ENCODE results near the gene C4orf33.
"Not testable (repeated sequence)": the region's sequence is repeated elsewhere in the genome, so short reads cannot be mapped to it uniquely, and the experiment has no call there.

Gene C4orf33, protein sequence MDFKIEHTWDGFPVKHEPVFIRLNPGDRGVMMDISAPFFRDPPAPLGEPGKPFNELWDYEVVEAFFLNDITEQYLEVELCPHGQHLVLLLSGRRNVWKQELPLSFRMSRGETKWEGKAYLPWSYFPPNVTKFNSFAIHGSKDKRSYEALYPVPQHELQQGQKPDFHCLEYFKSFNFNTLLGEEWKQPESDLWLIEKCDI

DNA sequence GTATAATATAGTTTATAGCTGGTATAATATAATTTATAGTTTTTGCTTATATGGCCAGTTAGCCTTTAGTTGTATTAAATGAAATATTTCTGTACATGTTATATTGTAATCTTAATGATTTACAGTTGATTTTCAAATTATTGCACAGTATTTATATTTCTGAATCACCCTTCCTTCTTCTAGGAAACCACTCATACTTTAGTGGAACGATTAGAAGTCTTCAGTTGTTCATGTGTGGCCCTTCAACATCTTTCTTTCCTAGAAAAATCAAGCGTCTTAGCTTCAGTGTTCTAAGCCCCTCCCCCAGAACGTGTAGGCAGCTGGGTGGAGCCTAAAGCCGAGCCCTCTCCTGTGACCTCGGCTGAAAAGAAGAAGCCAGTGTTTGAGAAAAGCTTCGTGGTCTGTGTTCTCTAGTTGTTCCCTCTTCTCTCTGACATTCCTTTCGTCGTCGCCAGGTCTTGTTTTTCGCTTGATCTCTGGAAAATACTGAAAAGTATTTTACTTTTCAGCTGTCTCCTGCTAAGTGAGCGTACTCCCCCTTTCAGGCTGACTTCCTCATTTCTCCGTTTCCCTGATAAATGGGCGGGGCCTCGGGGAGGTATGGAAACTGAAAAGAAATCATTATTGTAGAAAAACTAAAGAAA lies at the start of gene C4orf33:
Gene C4orf33 (plus strand): TSS at position 342 of the 644 bp plus-strand sequence. CDS start 6,459 bp downstream, outside the sequence.
- Histone ChIP-seq H3K27ac (ENCODE audit: low read length) (peak within 1 kb of the TSS; percentile 66), H3K4me3 (ENCODE audit: low read length in 2 of 2) (peak within 1 kb of the TSS; percentile 83 to 85), H3K4me1 (ENCODE audit: control insufficient read depth, insufficient read depth, low read length) (no peaks in the 10 kb centered on the region), H3K9ac (ENCODE audit: low read length in 2 of 2) (peak within 1 kb of the TSS; percentile 71 to 85), H3K36me3 (ENCODE audit: control insufficient read depth in 2 of 2, insufficient read depth in 2 of 2, low read length in 2 of 2) (no peaks in the 10 kb centered on the region), H3K9me3 (ENCODE audit: control insufficient read depth in 2 of 2, low read length in 2 of 2) (no peaks in the 10 kb centered on the region), H3K27me3 (ENCODE audit: control insufficient read depth in 1 of 2, insufficient read depth in 2 of 2, low read length in 2 of 2) (no peaks in the 10 kb centered on the region)

DNA sequence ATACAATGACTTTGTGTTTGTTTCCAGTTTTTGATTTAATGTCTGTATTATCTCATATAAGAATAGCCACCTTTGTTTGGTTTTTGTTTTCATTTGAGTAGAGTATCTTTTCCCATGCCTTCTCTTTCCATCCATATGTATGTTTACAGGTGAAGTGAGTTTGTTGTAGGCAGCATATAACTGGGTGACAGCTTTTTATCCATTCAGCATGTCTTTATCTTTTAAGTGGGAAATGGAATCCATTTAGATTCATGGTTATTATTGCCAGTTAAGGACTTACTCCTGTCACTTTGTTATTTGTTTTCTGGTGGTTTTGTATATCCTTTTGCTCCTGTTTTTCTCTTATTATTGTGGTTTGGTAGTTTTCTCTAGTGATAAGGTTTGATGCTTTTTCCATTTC lies 36.9 kb upstream of the C4orf33 start:
- H3K27ac ChIP-seq (ENCODE audit: low read length): no peak overlapping the region
- H3K36me3 ChIP-seq (ENCODE audit: control insufficient read depth in 2 of 2, insufficient read depth in 2 of 2, low read length in 2 of 2): no peaks in the 10 kb centered on the region
- peaks cover 6 to 48% of the 10 kb centered on the region in 2 donors for H3K9me3 ChIP-seq (ENCODE audit: control insufficient read depth in 2 of 2, low read length in 2 of 2)
- H3K27me3 ChIP-seq (ENCODE audit: control insufficient read depth in 1 of 2, insufficient read depth in 2 of 2, low read length in 2 of 2): no peaks in the 10 kb centered on the region
- no peak overlapping the region for H3K9ac ChIP-seq (ENCODE audit: low read length in 2 of 2)
- no peak overlapping the region for H3K4me3 ChIP-seq (ENCODE audit: low read length in 2 of 2)
- H3K4me1 ChIP-seq (ENCODE audit: control insufficient read depth, insufficient read depth, low read length): no peaks in the 10 kb centered on the region

DNA sequence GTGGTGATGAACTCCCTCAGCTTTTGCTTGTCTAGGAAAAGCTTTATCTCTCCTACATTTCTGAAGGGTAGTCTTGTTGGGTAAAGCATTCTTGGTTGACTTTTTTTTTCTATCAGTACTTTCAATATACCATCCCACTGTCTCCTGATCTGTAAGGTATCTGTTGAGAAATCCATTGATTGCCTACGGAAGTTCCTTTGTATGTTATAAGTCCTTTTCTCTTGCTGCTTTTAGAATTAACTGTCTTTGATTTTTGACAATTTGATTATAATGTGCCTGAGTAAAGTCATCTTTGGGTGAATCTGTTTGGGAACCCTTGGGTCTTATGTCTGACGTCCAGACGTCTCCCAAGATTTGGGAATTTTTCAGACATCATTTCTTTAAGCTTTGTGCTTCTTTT lies 33.4 kb upstream of the C4orf33 start:
- Histone ChIP-seq H3K4me3 (ENCODE audit: low read length in 2 of 2) (no peak overlapping the region), H3K36me3 (ENCODE audit: control insufficient read depth in 2 of 2, insufficient read depth in 2 of 2, low read length in 2 of 2) (no peaks in the 10 kb centered on the region), H3K9ac (ENCODE audit: low read length in 2 of 2) (no peak overlapping the region), H3K27ac (ENCODE audit: low read length) (no peak overlapping the region), H3K27me3 (ENCODE audit: control insufficient read depth in 1 of 2, insufficient read depth in 2 of 2, low read length in 2 of 2) (no peaks in the 10 kb centered on the region), H3K4me1 (ENCODE audit: control insufficient read depth, insufficient read depth, low read length) (no peaks in the 10 kb centered on the region), H3K9me3 (ENCODE audit: control insufficient read depth in 2 of 2, low read length in 2 of 2) (peaks cover 6 to 27% of the 10 kb centered on the region in 2 donors)

DNA sequence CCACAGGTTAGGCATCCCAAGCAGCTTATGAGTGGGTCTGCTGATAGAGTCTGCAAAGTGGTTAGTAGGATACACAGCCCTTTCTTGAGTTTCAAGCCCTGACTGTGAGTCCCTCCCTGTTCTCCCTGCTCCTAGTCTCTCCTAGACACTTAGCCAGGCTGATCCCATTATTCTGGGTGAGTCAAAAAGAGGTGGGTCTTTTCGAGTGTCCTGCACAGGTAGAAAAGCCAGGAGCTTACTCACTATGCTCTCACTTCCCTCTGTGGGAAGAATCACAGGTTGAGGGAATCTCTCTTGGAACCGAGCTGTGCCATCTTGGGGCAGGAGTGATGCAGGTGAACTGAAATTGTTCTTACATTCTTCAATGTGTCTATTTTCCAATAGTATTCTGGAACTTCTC lies 32.3 kb upstream of the C4orf33 start:
- Histone ChIP-seq H3K9ac (ENCODE audit: low read length in 2 of 2) (no peak overlapping the region), H3K4me1 (ENCODE audit: control insufficient read depth, insufficient read depth, low read length) (no peaks in the 10 kb centered on the region), H3K4me3 (ENCODE audit: low read length in 2 of 2) (no peak overlapping the region), H3K9me3 (ENCODE audit: control insufficient read depth in 2 of 2, low read length in 2 of 2) (peaks cover 6 to 23% of the 10 kb centered on the region in 2 donors), H3K27ac (ENCODE audit: low read length) (no peak overlapping the region), H3K36me3 (ENCODE audit: control insufficient read depth in 2 of 2, insufficient read depth in 2 of 2, low read length in 2 of 2) (no peaks in the 10 kb centered on the region), H3K27me3 (ENCODE audit: control insufficient read depth in 1 of 2, insufficient read depth in 2 of 2, low read length in 2 of 2) (no peaks in the 10 kb centered on the region)

DNA sequence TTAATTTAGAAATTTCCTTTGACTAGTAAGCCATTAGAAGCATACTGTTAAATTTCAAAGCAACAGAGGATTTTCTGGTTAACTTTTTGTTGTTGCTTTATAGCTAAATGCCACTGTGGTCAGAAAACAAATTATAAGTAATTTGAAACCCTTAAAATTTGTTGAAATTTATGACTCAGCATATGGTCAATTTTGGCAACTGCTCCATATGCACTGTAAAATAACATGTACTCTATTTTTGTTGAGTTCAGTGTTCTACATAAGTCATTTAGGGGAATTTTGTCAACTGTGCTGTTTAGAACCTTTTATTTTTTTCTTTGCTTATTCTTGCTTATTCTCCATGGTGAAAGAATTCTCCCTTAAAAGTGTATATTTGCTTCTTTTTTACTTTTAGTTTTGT lies 31.2 kb upstream of the C4orf33 start:
- H3K27ac ChIP-seq (ENCODE audit: low read length): no peak overlapping the region
- H3K9ac ChIP-seq (ENCODE audit: low read length in 2 of 2): no peak overlapping the region
- H3K27me3 ChIP-seq (ENCODE audit: control insufficient read depth in 1 of 2, insufficient read depth in 2 of 2, low read length in 2 of 2): no peaks in the 10 kb centered on the region
- H3K36me3 ChIP-seq (ENCODE audit: control insufficient read depth in 2 of 2, insufficient read depth in 2 of 2, low read length in 2 of 2): no peaks in the 10 kb centered on the region
- H3K4me3 ChIP-seq (ENCODE audit: low read length in 2 of 2): no peak overlapping the region
- H3K9me3 ChIP-seq (ENCODE audit: control insufficient read depth in 2 of 2, low read length in 2 of 2): peaks cover 6 to 23% of the 10 kb centered on the region in 2 donors
- H3K4me1 ChIP-seq (ENCODE audit: control insufficient read depth, insufficient read depth, low read length): no peaks in the 10 kb centered on the region

DNA sequence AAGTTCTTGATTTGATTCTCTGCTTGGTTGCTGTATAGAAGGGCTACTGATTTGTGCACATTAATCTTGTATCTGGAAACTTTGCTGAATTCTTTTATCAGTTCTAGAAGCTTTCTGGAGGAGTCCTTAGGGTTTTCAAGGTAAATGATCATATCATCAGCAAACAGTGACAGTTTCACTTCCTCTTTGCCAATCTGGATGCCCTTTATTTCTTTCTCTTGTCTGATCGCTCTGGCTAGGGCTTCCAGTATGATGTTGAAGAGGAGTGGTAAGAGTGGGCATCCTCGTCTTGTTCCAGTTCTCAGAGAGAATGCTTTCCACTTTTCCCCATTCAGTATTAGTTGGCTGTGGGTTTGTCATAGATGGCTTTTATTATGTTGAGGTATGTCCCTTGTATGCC lies 26.4 kb upstream of the C4orf33 start:
- not testable (repeated sequence) for H3K36me3 ChIP-seq (ENCODE audit: control insufficient read depth in 2 of 2, insufficient read depth in 2 of 2, low read length in 2 of 2); H3K27ac ChIP-seq (ENCODE audit: low read length); H3K9ac ChIP-seq (ENCODE audit: low read length in 2 of 2); H3K27me3 ChIP-seq (ENCODE audit: control insufficient read depth in 1 of 2, insufficient read depth in 2 of 2, low read length in 2 of 2); H3K4me1 ChIP-seq (ENCODE audit: control insufficient read depth, insufficient read depth, low read length); H3K4me3 ChIP-seq (ENCODE audit: low read length in 2 of 2); H3K9me3 ChIP-seq (ENCODE audit: control insufficient read depth in 2 of 2, low read length in 2 of 2)

DNA sequence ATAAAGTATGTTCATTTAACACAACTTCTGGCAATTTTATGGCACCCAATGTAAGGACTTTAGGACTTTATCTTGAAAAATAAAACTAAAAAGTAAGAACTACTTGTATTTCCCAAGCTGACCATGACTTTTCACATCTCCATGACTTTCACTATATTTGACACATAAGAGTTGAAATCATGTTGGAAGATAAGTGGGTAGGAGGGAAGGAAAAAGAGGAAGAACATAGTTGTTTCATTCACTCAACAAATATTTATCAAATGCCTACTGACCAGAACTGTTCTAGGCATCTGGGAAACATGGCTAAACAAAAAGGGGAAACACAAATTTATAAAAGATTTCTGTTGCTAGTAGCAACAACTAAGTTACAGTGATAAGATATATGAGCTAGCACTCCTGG lies 18.6 kb upstream of the C4orf33 start:
- Histone ChIP-seq H3K36me3 (ENCODE audit: control insufficient read depth in 2 of 2, insufficient read depth in 2 of 2, low read length in 2 of 2) (peaks cover 4 to 8% of the 10 kb centered on the region in 2 donors), H3K27me3 (ENCODE audit: control insufficient read depth in 1 of 2, insufficient read depth in 2 of 2, low read length in 2 of 2) (no peaks in the 10 kb centered on the region), H3K27ac (ENCODE audit: low read length) (no peak overlapping the region), H3K4me1 (ENCODE audit: control insufficient read depth, insufficient read depth, low read length) (no peaks in the 10 kb centered on the region), H3K9me3 (ENCODE audit: control insufficient read depth in 2 of 2, low read length in 2 of 2) (no peaks in the 10 kb centered on the region), H3K4me3 (ENCODE audit: low read length in 2 of 2) (no peak overlapping the region), H3K9ac (ENCODE audit: low read length in 2 of 2) (no peak overlapping the region)

DNA sequence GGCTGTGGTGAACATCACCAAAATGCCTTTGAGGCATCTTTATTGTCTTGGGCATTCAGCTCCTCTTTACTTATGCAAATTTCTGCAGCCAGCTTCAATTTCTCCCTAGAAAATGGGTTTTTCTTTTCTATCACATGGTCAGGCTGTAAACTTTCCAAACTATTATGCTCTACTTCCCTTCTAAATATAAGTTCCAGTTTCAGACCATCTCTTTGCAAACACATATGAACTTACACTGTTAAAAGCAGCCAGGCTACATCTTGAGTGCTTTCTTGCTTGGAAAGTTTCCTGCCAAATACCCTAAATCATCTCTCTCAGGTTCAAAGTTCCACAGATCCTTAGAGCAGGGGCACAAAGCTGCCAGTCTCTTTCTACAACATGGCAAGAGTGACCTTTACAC lies 15.8 kb upstream of the C4orf33 start:
- Histone ChIP-seq H3K27me3 (ENCODE audit: control insufficient read depth in 1 of 2, insufficient read depth in 2 of 2, low read length in 2 of 2) (no peaks in the 10 kb centered on the region), H3K36me3 (ENCODE audit: control insufficient read depth in 2 of 2, insufficient read depth in 2 of 2, low read length in 2 of 2) (peaks cover 4 to 8% of the 10 kb centered on the region in 2 donors), H3K9ac (ENCODE audit: low read length in 2 of 2) (no peak overlapping the region), H3K27ac (ENCODE audit: low read length) (no peak overlapping the region), H3K9me3 (ENCODE audit: control insufficient read depth in 2 of 2, low read length in 2 of 2) (no peaks in the 10 kb centered on the region), H3K4me3 (ENCODE audit: low read length in 2 of 2) (no peak overlapping the region), H3K4me1 (ENCODE audit: control insufficient read depth, insufficient read depth, low read length) (no peaks in the 10 kb centered on the region)

DNA sequence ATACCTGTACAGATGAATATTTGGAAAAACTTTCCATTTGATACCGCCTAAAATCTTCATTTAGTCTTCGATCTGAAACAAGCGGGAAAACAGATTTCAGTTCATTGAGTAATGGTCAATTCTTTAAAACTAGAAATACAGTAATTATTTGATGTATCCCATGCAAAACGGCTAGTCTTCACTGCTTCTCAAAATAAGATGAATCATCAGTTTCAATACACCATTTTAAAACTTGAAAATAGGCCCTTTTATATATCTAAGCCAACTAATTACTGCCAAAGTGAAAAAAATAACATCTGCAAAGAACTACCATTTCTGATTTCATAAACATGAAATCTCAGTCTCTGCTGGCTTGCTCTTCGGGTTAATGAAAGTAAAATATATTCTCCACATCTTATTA lies 13.7 kb upstream of the C4orf33 start:
- H3K4me1 ChIP-seq (ENCODE audit: control insufficient read depth, insufficient read depth, low read length): no peaks in the 10 kb centered on the region
- H3K9ac ChIP-seq (ENCODE audit: low read length in 2 of 2): no peak overlapping the region
- H3K27me3 ChIP-seq (ENCODE audit: control insufficient read depth in 1 of 2, insufficient read depth in 2 of 2, low read length in 2 of 2): no peaks in the 10 kb centered on the region
- H3K36me3 ChIP-seq (ENCODE audit: control insufficient read depth in 2 of 2, insufficient read depth in 2 of 2, low read length in 2 of 2): peaks cover 4 to 8% of the 10 kb centered on the region in 2 donors
- H3K4me3 ChIP-seq (ENCODE audit: low read length in 2 of 2): no peak overlapping the region
- H3K27ac ChIP-seq (ENCODE audit: low read length): no peak overlapping the region
- peaks cover 0 to 4% of the 10 kb centered on the region in 2 donors for H3K9me3 ChIP-seq (ENCODE audit: control insufficient read depth in 2 of 2, low read length in 2 of 2)

DNA sequence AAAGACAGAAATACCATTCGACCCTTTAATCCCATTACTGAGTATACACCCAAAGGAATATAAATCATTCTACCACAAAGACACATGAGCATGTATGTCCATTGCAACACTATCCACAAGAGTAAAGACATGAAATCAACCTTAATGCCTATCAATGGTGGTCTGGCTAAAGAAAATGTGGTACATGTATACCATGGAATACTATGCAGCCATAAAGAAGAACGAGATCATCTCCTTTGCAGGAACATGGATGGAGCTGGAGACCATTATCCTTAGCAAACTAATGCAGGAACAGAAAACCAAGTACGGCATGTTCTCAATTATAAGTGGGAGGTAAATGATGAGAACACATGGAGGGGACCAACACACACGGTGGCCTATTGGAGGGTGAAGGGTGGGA lies 10.5 kb upstream of the C4orf33 start:
- no peaks in the 10 kb centered on the region for H3K4me1 ChIP-seq (ENCODE audit: control insufficient read depth, insufficient read depth, low read length)
- H3K27me3 ChIP-seq (ENCODE audit: control insufficient read depth in 1 of 2, insufficient read depth in 2 of 2, low read length in 2 of 2): no peaks in the 10 kb centered on the region
- H3K9me3 ChIP-seq (ENCODE audit: control insufficient read depth in 2 of 2, low read length in 2 of 2): peaks cover 0 to 4% of the 10 kb centered on the region in 2 donors
- no peak overlapping the region for H3K27ac ChIP-seq (ENCODE audit: low read length)
- H3K9ac ChIP-seq (ENCODE audit: low read length in 2 of 2): no peak overlapping the region
- no peak overlapping the region for H3K4me3 ChIP-seq (ENCODE audit: low read length in 2 of 2)
- H3K36me3 ChIP-seq (ENCODE audit: control insufficient read depth in 2 of 2, insufficient read depth in 2 of 2, low read length in 2 of 2): peaks cover 3 to 4% of the 10 kb centered on the region in 2 donors

DNA sequence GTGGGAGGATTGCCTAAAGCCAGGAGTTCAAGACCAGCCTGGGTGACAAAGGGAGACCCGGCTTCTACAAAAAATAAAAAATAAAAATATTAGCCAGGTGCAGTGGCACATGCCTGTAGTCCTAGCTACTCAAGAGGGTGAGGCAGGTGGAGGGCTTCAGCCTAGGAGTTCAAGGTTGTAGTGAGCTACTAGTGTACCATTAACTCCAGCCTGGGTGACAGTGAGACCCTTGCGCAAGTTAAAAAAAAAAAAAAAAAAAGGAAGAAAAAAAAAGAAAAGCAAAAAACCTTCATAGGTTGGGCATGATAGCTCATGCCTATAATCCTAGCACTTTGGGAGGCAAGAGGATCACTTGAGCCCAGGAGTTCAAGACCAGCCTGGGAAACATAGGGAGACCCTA lies 8.4 kb upstream of the C4orf33 start:
- H3K9me3 ChIP-seq (ENCODE audit: control insufficient read depth in 2 of 2, low read length in 2 of 2): peaks cover 0 to 4% of the 10 kb centered on the region in 2 donors
- H3K27ac ChIP-seq (ENCODE audit: low read length): no peak overlapping the region
- H3K36me3 ChIP-seq (ENCODE audit: control insufficient read depth in 2 of 2, insufficient read depth in 2 of 2, low read length in 2 of 2): no peaks in the 10 kb centered on the region
- no peaks in the 10 kb centered on the region for H3K27me3 ChIP-seq (ENCODE audit: control insufficient read depth in 1 of 2, insufficient read depth in 2 of 2, low read length in 2 of 2)
- no peaks in the 10 kb centered on the region for H3K4me1 ChIP-seq (ENCODE audit: control insufficient read depth, insufficient read depth, low read length)
- no peak overlapping the region for H3K4me3 ChIP-seq (ENCODE audit: low read length in 2 of 2)
- no peak overlapping the region for H3K9ac ChIP-seq (ENCODE audit: low read length in 2 of 2)

Measured in stomach smooth muscle (tissue), 2 donors.